HG02759 (cell line): ENCODE results near the gene CTBP1.

Experiments
- ATAC-seq: cut with Tn5 transposase; IDR thresholded peaks from one replicate; pipeline ENCODE4 v1.9.1; 2021; ENCODE audit warnings: mild to moderate bottlenecking, moderate library complexity; ENCODE audit not compliant: unreplicated experiment

CTBP1 gene

DNA sequence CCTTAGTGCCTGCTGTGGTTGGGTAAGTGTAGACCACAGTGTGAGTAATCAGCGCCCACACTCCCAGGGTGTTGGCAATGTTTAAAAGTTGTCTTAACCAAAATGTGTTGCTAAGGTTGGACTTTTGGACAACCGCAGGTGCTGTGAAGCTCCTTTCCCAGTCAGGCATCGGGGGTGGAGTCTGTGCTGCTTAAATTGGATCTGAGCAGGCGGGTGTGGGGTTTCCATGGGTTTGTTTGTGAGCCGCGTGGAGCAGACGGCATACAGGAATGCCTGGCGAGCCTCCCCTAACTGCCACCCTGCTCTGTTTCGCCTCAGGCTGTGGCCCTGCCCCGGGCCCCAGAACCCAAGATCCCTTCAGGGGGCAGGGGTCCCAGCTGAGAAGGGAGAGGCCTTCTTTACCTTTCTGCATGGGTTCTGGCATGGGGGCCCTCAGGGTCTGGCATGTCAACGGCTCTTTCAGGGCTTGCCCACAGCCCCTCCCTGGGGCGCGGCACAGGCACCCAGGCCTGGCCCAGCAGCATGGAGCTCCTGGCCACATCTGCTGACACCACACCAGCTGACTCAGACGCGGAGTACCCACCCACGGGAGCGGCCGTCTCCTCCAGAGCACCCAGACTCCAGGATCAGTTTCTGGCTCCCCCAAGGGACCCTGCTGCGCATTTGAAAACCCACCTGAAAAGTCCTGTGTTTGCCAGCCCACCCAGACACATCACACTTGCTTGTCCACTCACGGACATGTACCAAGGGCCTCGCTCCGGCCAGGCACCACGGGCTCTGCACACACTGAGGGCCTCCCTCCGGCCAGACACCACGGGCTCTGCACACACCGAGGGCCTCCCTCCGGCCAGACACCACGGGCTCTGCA, 71.4 kb downstream of the CTBP1 start:
- ATAC-seq: no peak

DNA sequence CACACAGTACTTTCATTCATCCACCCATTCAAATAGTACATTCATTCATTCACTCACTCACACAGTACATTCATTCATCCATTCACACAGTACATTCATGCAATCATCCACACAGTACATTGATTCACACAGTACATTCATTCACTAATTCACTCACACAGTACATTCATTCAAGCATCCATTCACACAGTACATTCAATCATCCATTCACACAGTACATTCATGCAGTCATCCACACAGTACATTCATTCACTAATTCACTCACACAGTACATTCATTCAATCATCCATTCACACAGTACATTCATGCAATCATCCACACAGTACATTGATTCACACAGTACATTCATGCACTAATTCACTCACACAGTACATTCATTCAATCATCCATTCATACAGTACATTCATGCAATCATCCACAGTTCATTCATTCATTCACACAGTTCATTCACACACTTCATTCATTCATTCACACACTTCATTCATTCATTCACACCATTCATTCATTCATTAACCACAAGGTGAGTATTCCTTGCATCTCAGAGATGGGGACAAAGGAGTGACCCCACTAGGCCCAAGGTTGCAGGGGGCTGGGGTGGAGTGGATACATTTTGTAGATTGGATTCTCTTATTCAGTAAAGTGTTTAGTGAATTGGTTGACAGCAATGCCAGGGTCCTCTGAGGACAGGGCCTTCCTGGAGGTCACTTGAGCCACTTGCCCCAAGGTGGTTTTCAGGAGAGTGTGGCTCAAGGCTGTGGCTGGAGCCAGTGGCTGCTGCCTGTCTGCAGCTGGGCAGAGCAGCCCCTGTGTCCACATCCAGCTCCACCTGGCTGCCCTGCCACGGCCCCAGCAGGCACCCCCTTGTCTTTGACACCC, 72.3 kb downstream of the CTBP1 start:
- no peak for ATAC-seq

DNA sequence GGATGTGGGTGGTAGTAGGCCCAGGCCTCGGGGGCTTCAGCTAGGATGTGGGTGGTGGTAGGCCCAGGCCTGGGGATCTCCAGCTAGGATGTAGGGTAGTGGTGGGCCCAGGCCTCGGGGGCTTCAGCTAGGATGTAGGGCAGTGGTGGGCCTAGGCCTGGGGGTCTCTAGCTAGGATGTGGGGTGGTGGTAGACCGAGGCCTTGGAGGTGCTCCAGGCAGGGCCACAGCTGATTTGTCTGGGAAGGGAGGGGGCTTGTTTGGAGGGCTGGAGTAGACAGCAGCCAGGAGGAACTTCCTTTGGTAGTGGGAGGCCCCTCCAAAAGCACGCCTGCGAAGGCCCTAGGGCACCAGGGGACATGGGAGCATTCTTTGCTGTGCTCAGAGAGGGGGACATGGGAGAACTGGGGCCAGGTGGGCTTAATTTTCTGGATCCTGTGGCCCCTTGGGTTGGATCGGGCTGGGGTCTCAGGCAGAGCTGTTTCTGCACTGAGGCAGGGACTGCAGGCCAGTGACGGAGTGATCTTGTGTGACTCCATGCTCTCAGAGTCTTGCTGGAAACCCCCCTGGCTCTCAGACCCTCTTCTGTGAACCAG, 73.2 kb downstream of the CTBP1 start:
- no peak for ATAC-seq

DNA sequence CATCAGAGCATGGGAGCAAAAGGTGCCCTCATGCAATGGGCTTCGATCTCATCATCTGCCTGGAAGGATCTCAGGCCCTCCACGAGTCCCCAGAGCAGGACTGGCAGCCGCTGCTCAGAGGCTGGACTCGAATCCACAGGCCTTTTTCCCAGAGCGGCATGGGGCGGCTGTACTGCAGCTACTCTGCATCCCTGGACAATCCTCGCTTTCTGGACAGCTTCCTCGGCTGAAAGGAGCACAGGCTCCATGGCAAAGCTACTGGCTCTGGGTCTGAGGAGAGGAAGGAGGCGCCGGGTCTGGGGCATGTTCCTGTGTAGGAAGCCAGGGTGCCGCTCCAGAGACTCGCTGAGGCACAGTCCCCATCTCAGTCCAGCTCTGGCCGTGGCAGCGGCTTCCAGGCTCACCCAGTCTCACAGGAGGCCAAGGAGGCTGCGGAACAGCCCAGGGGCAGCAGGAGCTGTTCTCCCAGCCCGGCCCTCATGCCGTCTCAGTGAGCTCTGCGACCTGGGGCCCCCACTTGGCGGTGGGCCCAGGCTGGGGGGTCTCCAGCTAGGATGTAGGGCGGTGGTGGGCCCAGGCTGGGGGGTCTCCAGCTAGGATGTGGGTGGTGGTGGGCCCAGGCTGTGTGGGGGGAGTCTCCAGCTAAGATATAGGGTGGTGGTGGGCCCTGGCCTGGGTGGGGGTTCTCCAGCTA, 73.8 kb downstream of the CTBP1 start:
- no peak for ATAC-seq

DNA sequence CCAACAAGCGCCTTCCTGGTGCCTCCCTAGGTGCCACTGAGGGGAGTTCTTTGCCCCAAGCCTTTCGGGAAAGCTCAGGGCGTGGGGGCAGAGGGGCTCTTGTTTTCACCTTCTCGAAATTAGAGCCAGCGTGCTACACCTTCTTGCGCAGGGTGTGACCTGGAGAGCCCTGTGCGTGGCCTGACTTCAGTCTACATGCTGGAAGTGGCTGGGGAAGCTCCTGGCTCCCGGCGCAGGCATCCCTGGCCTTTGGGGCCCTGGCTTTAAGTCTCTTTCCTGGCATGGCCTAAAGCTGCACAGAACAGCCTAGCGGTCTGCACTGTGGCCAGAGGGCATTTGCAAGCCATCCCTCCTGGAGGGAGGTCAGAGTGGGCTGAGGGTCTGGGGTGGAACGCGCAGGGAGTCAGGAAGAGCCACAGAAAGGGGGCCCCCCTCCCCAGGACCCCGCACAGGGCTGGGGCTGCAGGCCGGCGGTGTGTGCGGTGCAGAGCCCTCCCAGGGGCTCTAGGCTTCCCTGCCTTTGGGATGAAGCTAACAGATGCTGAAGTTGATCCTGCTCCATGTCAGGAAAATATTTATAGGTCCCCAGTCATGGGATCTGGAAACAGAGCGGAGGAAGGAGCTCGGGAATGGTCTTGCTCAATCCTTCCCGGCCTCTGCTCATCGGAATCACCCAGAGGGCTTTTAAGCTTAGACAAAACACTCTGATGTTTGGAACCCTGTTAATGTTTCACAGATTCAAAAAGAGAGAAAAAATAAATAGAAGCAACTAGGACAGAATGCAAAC, 75.8 kb downstream of the CTBP1 start:
- ATAC-seq: no peak

DNA sequence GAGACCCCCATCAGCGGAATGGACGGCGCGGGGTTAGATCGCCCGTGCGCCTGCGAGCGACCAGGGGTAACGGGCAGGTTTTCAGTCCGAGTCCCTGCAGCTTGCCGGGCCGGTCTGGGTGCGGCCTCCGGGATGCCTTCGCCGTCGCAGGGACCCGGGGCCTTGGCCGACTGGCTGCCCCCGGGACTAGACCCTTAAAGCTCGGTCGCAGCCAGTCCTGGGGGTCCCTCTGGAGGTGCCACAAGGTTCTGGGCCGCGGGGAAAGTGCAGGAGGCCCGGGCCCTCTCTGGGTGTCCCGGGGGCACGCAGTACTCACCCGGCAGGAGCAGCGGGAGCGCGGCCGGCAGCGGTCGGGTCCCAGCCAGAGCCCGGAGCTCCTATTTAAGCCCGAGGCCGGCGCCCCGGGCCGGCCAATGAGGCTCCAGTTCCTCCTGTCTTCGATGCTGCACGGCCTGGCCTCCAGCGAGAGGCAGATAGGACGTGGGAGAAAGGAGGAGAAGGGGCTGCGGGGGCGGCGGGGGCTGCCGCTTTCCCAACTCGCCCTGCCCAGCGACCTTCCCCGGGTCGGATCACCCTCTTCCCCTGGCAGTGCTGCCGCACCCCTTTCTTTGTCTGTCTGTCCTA, 76.6 kb downstream of the CTBP1 start, which contains the start of gene SPON2:
Gene SPON2 (minus strand): TSS at position 356 of the 624 bp plus-strand sequence.
- no peak for ATAC-seq

DNA sequence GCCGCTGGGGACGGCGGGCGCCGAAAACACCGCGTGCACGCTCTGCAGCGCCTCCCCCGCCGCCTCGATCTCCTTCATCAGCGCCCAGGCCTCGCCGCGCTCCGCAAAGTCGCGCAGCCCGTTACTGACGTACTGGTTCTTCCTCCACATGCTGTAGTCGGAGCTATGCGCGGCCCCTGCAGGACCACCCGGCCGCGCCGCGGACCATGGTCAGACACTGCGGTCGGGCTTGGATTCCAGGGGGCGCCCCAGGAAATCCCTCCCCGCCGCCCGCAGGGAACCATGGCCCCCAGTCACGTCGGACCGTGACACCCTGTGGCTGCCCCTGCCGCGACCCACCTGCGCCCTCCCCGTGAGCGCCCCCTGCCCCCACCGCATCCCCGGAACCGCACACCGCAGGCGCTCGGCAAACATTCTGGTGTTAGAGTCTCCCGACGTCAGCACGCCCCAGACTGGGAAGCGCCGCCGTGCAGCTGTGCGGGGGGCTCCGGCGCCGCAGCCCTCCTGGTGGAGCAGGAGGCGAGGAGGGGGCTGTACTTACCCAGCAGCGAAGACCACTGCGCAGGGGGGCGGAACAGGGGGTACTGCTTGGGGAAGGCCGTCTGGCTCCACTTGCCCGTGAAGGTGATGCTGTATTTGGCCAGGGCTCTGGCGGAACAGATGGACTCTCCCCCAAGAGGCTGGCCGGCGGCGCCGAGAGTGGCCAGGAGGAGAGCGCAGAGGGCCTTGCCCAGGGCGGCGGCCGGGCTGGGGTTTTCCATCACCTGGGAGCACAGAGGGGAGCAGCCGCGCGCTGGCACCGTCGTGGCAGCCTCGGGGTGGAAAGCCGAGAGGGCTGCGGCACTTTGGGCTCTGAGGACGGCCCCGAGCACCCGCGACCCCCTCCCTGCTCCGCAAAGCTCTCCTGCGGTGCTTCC, 77.4 kb downstream of the CTBP1 start:
- no peak for ATAC-seq

DNA sequence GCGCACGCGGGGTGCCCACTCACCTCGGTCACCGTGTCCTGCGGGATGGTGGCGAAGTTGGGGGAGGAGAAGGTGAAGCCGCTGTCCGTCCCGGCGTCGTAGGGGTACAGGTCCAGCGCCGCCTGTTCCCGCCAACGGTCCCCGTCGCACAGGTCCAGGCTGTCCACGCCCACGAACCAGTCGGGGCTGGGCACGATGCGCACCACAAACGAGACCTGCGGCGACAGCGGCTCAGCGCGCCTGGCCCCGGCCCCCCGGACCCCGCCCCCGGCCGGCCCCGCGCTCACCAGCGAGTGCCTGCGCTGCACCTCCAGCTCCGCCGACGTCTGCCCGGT, 78.0 kb downstream of the CTBP1 start:
- ATAC-seq: no peak

DNA sequence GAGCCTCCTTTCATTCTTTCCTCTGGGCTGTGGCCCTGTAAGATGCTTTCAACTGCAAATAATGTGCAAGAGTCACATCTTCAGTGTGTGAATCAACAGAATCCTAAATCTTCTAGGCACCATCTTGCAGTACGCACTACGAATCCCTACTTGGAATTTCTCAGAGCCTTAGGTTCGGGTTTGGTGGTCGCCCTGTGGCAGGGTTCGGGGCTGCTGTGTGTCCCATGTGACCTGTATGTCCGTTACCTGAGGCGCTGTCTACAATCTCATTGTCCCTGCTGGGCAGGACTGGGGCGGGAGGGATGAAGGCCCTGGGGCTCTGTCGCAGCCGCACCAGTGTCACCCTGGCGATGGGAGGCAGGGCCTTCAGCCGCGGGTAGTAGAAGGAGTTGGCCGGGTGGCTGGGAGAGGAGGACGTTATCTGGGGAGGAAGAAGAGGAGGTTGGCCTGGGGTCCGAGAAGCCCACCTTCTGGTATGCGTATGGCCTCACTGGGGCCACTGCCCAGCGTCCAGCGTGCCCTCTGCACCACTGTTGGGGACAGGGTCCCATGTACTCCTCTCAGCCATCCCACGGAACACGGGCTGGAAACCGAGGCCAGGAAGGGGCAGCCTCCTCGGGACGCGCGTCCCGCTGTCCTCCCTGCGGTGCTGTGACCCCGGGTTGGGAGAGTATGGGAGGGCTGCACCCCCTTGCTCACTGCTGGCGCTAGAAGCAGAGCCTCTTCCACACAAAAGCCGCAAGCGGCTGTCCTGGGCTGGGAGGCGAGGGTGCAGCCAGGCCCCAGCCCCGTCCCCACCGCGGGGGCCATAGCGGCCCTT, 78.6 kb downstream of the CTBP1 start:
- no peak for ATAC-seq

DNA sequence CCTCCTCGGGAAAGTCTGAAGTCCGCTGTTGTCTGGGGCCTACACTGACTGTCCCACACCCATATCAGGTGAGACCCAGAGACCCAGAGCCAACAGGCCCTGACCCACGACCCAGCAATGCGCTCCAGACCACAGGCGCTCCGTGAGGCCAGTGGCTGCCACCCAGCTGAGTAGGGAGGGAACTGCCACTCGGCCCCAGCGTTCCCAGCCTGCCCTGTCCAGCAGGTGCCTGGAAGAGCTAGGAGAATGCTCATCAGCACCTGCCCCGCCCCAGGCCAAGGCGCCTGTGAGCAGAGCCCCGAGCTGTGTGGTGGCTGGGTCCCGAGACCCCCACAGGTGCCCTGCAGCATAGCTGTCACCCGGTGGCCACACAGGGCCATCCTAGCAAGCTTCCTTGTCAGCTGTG, 79.2 kb downstream of the CTBP1 start:
- no peak for ATAC-seq

DNA sequence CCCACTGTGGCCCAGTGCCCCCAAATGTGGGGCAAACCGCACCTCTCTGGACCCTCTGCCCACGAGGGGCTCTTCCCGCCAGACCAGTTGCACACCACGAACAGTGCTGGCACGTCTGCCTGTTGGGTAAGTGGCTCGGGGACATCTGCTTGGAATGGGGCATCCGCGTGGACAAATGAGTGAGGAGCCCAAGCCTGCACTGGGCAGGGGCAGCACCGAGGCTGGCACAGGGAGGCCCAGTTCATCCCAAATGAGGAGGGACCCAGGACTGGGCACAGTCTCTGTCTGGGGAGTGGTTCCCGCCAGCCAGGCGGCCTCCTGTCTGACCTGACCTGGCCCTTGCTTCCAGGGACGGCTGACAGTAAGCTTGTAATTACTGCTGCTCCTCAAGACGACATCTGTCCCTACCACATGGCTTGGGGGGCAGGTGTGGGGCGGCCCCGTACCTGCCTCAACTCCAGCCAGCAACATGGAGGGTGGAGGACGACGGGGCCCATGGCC, 79.7 kb downstream of the CTBP1 start:
- no peak for ATAC-seq

DNA sequence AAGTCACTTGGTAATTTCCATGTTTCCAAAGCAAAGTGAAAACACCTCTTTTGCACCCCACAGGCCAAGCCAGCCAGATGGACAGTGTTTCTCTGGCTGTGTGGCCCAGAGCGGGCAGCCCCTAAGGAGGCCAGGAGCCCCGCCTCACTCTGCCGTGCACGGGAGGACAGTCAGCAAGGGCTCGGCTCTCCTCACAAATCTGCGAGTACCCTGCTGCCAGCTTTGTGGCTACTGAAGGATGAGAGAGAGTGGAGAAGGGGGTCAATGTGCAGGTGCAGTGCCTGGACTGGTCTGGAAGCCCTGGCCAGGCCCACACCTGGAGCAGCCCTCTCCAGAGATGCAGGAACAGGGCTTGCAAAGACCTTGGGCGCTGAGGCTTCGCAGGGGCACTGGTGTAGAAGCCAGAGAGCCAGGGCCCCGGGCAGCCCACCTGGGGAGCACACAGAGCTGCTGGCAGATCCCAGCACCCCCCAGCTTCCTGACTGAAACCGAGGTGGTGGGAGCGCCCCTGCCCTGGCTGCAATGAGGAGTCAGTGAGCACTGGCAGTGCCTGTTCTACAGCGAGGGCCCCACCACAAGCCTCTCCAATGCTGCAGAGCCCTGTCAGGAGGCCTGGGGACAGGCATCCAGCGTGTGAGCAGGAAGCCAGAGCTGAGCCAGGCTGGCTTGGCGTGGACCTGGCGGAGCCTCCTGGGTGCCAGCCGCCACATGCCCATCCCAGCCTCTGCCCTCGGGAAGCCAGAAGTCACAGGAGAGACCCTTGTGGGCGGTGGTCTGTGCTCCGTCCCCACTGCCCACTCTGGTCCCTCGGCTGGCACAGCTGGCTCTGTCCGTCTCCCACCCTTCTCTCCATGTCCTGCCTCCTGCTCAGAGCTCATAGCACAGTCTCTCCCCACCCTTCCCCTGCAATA, 80.5 kb downstream of the CTBP1 start:
- no peak for ATAC-seq

DNA sequence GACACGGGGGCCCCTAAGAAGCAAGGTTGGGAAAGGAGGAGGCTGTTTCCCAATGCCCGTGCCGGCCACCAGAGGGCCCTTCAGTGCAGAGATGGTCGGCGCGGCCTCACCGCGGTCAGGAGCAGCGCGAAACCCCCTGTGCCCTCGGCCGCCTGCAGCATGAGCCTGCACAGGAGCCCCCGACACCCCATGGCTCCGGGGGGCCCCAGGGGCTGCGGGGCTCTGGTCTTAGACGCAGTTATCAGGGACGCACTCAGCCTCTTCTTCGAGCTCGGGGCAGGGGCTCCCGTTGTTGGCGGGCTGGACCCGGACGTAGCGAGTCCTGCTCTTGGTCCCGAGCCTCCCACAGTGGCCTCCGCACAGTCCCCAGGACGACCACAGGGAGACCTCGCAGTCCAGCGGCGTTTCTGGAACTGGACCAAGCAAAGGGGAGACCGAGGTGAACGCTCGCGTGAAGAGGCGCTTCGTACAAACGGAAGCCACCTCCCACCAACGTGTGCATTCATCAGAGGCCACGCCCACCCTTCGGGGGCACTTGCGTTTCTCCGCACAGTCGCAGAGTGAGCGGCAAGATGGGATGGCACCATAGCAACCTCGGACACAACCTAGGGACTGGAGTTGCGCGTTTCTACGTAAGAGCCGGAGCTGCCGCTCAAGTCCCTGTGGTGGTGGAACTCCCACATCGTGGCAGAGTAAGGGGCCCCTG, 81.5 kb downstream of the CTBP1 start:
- ATAC-seq: peak; percentile 83

DNA sequence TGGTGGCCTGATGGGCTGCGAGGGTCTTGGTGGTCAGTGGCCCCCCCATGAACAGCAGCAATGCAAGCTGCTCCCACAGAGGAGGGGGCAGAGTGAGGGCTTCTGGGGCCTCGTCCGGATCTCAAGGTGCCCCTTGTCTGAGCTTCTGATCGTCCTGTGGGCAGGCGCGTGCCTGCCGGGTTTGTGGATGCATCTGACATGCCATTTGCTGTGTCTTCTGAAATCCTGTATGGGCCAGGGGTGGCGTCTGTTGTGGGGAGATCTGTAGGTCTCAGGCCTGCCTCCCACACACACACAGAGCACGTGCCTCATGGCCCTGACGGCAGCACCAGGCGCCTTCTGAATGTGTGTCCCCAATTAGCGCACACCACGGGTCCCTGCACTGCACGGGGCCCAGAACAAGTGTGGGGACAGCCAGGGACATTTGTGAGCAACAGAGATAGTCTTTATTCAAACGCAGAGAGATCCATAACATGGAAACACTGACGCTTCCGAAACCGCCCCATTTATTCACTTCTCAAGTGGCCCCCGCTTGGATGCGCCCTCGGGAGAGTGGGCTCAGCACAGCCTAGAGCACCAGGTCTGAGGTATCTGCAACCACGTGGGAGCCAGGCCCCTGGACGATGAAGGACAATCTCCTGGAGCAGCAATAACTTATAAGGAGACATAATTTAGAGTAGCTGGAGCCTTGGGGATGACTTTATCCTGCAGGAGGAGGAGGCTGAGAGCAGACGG, 82.3 kb downstream of the CTBP1 start:
- ATAC-seq: no peak

DNA sequence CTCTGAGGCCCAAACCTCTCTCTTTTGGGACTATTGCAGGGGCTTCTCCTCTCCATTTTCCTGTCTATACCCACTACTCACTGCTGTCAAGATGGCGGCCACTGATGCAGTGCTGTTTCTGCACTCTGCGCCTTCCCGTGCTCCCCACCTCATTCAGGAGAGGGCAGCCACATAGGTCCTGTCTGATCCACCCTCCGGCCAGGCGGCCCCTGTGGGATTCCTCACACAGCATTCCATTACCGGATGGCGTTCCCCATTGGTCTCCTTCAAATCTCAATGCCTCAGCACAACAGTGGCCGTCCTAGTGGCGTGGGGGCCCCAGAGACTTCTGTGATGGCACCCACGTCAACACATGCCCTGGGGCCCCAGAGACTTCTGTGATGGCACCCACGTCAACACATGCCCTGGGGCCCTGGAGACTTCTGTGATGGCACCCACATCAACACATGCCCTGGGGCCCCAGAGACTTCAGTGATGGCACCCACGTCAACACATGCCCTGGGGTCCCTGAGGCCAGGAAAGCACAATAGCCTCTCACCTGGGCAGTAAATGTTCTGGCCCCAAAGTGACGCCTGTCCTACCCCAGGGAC, 83.9 kb downstream of the CTBP1 start:
- ATAC-seq: no peak
